ENCODE data around the gene SPRED2.

GRCh38 chr2:65479524-65479923 is 47.1 kb upstream of the SPRED2 start:
- TF ChIP-seq ZNF274 (IDR thresholded peaks at IDR 0.05; ENCODE audit: low read depth, low read length) (no peak), YY1 (IDR thresholded peaks at IDR 0.05; ENCODE audit: insufficient read depth, insufficient read length) (no peak), SUZ12 (IDR thresholded peaks at IDR 0.05; ENCODE audit: extremely low read depth, insufficient read depth, insufficient read length) (no peak)
